Measurements from ENCODE around the gene TAF11L6. TPM values are rescaled to one million over a fixed set of nuclear protein-coding genes. Genes with fewer than 3 reads are reported as not detected.

Gene TAF11L6
- total RNA-seq, 1 experiment from 2014 or later: not detected

Other genes starting within 250 kb of the TAF11L6 start
- not detected in 2 replicates for gene TAF11L2, start 30.4 kb upstream of the TAF11L6 start, total RNA-seq (2014; rRNA removed; shearing (Covaris generic))
- gene TAF11L3, start 10.3 kb upstream of the TAF11L6 start, total RNA-seq (2014; rRNA removed; shearing (Covaris generic)): not detected in 2 replicates
- not detected in 2 replicates for gene TAF11L4, start 6.9 kb upstream of the TAF11L6 start, total RNA-seq (2014; rRNA removed; shearing (Covaris generic))
- gene TAF11L5, start 3.4 kb upstream of the TAF11L6 start, total RNA-seq (2014; rRNA removed; shearing (Covaris generic)): not detected in 2 replicates
- gene TAF11L7, start 57.1 kb downstream of the TAF11L6 start, total RNA-seq (2014; rRNA removed; shearing (Covaris generic)): not detected in 2 replicates
- not detected in 2 replicates for gene TAF11L8, start 62.3 kb downstream of the TAF11L6 start, total RNA-seq (2014; rRNA removed; shearing (Covaris generic))
- not detected in 2 replicates for gene TAF11L9, start 65.7 kb downstream of the TAF11L6 start, total RNA-seq (2014; rRNA removed; shearing (Covaris generic))
- not detected in 2 replicates for gene TAF11L10, start 69.2 kb downstream of the TAF11L6 start, total RNA-seq (2014; rRNA removed; shearing (Covaris generic))
- not detected in 2 replicates for gene TAF11L11, start 75.5 kb downstream of the TAF11L6 start, total RNA-seq (2014; rRNA removed; shearing (Covaris generic))
- gene TAF11L12, start 81.7 kb downstream of the TAF11L6 start, total RNA-seq (2014; rRNA removed; shearing (Covaris generic)): 0.15 TPM in 1 of 2 replicates, not detected in the other
- gene TAF11L13, start 103.4 kb downstream of the TAF11L6 start, total RNA-seq (2014; rRNA removed; shearing (Covaris generic)): not detected in 2 replicates
- gene TAF11L14, start 105.8 kb downstream of the TAF11L6 start, total RNA-seq (2014; rRNA removed; shearing (Covaris generic)): not detected in 2 replicates

Measured in SJCRH30 (cell line).